DMS 273 (cell line): ENCODE data around the gene IPMK.
"Not testable (repeated sequence)": the region's sequence is repeated elsewhere in the genome, so short reads cannot be mapped to it uniquely, and the experiment has no call there.

Source experiments
- DNase-seq: peaks from one replicate; lab custom pipeline; 2025; ENCODE audit not compliant: unreplicated experiment; lab: John Stamatoyannopoulos, UW

Gene IPMK

DNA sequence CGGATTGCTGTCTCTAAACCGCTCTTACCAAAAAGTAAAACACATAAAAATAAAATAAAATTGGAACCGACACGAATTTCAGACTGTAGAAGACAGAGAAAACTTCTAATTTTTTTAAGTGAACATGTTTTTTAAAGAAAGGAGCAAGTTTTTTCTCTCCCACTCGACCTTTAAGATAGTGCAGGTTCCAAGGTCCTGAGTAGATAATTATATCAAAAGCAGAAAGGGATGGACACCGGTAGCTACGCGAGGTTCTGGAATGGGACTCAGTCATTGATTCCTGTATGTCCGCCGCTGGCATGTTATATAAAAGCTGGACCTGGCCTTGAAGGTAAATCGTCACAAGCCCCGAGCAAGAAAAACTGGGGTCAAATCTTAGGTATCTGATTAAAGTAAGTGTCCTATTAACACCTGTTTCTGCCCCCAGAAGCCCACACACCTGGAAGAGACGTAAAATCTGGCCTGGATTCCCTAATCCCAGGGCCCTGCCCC, 806 bp upstream of the IPMK start:
- no peak for DNase-seq

DNA sequence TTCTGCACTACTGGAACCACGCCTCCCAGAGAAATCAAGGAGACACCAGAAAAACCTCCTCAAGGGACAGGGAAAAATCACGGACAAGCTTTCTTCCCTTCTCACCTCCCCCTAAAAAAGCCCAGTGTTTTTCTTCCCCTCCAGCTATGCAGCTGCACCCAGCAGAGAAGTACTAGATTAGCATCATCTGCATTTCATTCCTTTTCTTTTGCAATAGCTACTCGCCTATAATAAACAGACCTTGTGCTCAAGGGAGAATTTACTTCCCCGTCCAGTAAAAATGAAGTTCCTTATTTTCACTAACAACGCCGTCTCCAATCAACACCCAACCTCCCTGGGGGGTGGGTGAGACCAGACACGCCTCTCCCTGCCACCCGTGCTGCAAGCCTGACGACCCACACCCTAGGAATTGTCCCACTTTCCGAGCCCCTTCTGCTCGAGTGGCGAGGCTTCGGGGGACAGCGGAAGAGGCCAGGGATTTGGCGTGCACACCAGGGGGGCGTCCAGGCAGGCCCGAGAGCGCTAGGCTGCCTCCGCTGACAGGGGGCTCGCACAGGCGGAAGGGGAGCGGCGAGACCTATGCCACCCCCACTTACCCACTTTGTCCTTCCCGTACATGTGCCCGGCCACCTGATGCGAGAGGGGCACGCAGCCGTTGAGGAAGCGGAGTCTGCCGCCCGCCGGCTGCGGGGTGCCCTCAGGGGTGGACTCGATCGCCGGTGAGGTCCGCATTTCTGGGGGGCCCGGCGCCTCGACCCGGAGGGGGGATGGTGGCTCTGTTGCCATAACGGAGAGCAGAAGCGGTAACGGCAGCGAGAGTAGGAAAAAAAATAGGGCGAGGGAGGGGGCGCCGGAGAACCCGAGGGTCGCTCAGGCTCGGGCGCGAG, 625 bp downstream of the IPMK start:
- peak; percentile 66 for DNase-seq

DNA sequence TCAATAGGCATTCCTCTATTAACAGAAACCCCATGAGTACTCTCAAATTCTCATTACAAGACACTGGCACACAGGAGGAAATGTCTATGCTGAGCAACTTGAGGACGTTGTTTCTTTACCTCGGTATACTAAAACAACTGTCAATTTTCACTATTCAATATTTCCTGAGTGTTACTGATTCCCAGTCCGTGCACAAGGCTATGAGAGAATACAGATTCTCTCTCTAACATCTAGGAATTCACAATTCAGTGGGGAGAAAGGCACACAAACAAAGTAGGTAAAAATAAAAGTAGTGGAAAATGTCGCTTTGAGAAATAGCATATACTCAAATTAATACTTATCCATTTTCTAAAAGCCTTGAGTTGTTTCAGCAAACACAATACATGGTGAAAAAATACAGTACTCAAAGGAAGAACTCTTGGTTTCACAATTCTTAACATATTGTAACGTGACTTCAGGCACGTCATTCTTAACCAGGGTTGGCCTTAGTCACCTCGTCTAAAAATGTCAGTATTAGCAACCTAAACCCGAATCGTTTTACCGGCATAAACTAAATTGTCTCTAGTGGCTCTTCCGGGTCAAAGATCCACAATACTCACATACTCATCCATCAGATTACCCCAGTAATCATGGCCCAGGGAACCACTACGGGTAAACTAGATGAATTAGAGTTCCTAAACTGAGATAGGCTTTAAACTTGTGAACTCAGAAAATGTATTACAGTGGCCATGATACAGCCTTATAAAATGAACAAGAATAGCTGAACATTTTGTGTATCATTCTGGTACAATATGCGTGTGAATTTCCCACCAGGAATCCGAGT, 1.5 kb downstream of the IPMK start:
- DNase-seq = peak; percentile 22

DNA sequence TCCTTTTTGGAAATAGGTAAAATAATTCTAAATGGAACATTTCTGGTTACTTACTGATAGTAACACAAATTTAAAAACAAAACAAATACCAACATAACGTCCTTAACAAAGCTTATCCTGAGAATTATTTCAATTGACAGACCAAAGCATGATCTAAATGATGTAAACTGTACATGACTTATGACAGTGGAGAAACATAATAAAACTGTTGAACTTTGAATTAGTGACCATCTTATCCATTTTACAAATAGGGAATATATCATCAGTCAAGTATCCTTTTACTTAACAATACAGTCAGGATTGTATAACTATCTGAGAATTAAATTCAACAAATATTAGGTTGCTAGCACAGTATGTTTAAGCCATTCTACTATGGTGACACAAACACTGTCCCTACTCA, 2.4 kb downstream of the IPMK start:
- no peak for DNase-seq

DNA sequence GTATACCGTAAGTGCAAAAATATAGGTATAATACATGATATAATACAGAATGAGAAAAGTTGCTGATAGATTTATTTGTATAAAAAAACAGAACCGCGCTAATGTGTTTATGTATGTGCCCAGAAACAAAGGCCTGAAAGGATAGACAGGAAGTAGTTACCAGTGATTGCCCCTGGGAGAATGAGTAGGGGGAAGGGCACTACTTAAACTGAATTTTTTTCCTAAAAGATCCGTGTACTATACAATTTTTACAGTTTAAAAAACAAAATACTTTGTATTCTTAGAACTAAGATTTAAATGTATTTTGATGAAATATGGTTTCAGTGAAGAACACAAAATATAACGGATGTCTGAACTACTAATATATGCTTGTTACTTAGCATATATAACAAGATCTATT, 2.9 kb downstream of the IPMK start:
- peak; percentile 0 for DNase-seq

DNA sequence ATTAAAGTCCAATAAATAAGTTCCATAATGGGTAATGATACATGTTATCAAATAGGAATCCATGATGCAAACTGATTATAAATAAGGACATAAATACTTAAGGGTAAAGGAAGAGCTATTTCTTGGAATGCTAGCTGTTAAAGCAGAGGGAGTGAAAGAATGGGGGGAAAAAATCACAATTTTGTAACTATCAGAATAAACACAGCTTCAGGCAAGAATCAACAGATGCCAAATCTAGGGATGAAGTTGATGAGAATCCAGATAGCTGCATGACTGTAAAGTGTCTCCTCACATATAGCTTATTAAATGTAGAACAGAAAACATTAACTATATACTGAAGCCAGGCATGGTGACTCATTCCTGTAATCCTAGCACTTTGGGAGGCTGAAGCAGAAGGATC, 4.9 kb downstream of the IPMK start:
- DNase-seq = no peak

DNA sequence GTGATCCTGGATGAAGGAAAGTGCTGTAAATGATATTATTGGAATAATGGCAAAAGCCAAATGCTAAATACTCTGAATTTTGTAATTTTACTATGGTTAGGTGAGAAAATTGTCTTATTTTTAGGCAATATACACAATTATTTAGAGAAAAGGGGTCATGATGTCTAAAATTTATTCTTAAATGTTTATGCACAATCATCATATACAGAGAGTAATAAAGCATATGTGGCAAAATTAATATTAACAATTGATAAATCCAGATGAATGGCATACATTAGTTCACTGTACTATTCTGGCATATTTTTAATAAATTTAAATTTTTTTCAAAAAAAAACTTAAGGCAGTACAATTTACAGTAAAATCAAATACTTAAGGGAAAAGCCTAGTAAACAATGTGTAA, 7.4 kb downstream of the IPMK start:
- no peak for DNase-seq

DNA sequence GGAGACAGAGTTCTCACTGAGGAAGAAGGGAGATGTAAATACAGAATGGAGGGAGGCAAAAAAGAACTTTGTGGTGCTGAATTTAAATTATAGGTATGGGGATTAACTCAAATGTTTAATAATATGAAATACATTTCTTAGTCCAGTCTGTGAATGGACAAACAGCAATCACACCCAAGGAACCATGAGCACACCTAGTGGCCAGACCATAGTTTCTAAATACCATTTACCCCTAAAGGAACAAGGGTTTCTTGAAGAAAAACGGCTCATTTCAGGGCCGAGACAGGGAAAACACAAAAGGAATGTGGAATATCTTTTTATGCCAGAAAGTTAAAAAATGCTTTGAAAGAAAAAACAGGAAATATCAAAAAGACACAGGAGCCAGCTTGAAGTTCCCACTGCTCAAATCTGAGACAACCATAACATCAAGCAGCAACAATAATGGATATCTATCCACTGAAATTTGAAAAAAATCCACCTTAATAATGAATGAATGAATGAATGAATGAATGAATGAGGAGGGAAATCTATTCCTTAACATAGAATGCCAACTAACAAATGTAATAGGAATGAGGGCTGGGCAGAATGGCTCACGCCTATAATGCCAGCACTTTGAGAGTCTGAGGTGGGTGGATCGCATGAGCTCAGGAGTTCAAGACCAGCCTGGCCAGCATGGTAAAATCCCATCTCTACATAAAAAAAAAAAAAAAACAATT, 8.6 kb downstream of the IPMK start:
- DNase-seq = no peak

DNA sequence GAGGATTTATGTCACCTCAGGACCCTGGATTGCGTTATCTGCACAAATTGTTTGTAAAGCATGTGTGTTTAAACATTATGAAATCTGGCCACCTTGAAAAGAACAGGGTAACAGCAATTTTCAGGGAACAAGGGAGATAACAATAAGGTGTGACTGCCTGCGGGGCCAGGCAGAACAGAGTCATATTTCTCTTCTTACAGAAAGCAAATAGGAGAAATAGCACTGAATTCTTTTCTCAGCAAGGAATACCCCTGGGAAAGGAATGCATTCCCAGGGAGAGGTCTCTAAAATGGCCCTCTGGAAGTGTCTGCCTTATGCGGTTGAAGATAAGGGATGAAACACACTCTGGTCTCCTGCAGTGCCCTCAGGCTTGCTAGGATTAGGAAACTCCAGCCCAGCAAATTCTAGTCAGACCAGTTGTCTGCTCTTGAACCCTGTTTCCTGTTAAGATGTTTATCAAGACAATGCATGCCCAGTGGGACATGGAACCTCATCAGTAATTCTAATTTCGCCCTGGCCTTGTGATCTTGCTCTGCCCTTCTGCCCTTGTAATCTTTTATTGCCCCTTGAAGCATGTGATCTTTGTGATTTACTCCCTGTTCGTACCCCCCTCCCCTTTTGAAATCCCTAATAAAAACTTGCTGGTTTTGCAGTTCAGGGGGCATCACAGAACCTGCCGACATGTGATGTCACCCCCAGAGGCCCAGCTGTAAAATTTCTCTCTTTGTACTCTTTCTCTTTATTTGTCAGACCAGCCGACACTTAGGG, 11.5 kb downstream of the IPMK start:
- not testable (repeated sequence) for DNase-seq

DNA sequence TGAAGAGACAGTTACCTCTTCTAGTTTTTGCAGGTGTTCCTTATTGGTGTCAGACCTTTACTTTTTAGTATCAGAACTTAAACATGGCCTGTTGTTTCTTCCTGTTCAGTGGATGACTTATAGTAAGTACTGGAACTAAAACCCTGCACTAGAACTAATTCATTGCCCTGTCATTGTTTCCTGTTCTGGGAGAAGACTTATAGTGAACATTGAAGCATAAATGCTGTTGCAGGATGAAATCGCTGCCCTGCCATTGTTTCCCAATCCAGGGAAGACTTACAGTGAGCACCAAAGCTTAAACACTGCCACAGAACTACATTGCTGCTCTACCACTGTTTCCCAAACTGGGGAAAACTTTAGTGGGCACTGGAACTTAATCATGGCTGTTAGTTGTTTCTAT, 13.1 kb downstream of the IPMK start:
- no peak for DNase-seq

DNA sequence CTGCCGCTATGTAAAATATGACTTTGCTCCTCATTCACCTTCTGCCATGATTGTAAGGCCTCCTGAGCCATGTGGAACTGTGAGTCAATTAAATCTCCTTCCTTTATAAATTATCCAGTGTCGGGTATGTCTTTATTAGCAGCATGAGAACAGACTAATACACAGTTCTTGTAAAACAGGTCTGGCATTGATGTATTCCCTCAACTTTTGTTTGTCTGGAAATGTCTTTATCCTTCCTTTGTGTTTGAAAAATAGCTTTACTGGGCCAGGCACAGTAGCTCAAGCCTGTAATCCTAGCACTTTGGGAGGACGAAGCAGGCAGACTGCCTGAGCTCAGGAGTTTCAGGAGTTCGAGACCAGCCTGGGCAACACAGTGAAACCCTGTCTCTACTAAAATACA, 14.5 kb downstream of the IPMK start:
- DNase-seq = no peak

DNA sequence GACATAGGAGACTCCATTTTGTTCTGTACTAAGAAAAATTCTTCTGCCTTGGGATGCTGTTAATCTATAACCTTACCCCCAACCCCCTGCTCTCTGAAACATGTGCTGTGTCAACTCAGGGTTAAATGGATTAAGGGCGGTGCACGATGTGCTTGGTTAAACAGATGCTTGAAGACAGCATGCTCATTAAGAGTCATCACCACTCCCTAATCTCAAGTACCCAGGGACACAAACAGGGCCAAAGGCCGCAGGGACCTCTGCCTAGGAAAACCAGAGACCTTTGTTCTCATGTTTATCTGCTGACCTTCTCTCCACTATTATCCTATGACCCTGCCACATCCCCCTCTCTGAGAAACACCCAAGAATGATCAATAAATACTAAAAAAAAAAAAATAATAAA, 23.0 kb downstream of the IPMK start:
- not testable (repeated sequence) for DNase-seq

DNA sequence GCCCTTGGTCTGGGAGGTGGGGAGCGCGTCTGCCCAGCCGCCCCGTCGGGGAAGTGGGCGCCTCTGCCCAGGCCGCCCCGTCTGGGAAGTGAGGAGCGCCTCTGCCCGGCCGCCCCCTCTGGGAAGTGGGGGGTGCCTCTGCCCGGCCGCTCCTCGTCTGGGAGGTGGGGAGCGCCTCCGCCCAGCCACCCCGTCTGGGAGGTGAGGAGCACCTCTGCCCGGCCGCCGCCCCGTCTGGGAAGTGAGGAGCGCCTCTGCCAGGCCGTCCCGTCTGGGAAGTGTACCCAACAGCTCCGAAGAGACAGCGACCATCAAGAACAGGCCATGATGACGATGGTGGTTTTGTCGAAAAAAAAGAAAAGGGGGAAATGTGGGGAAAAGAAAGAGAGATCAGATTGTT, 23.5 kb downstream of the IPMK start:
- DNase-seq = not testable (repeated sequence)

DNA sequence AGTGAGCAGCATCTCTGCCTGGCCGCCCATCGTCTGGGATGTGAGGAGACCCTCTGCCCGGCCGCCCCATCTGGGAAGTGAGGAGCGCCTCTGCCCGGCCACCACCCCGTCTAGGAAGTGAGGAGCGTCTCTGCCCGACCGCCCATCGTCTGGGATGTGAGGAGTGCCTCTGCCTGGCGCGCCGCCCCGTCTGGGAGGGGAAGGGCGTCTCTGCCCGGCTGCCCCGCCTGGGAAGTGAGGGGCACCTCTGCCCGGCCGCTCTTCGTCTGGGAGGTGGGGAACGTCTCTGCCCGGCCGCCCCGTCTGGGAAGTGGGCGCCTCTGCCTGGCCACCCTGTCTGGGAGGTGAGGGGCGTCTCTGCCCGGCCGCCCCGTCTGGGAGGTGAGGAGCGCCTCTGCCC, 23.9 kb downstream of the IPMK start:
- DNase-seq = not testable (repeated sequence)

DNA sequence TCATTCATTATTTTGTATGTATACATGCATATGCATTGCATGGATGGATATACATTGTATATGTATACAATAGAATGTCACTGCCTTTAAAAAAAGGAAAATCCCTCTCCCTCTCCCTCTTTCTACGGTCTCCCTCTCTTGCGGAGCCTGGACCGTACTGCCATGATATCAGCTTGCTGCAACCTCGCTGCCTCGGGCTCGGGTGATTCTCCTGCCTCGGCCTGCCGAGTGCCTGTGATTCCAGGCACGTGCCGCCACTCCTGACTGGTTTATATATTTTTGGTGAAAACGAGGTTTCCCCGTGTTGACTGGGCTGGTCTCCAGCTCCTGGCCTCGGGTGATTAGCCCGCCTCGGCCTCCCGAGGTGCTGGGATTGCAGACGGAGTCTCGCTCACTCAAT, 24.4 kb downstream of the IPMK start:
- no peak for DNase-seq

DNA sequence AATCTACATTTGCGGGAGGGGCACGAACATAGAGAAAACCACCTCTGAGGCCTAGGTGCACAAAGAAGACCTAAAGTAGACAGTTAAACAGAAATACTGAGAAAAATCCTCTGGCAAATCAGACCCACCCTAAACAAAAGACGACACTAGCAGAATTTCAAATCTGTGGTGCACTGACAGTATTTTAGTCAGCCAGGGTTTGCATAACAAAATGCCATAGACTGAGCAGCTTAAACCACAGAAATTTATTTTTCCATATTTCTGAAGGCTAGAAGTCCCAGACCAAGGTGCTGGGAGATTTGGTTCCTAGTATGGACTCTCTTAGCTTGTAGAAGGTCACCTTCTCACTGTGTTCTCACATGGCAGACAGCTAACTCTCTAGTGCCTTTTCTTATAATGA, 26.3 kb downstream of the IPMK start:
- no peak for DNase-seq

DNA sequence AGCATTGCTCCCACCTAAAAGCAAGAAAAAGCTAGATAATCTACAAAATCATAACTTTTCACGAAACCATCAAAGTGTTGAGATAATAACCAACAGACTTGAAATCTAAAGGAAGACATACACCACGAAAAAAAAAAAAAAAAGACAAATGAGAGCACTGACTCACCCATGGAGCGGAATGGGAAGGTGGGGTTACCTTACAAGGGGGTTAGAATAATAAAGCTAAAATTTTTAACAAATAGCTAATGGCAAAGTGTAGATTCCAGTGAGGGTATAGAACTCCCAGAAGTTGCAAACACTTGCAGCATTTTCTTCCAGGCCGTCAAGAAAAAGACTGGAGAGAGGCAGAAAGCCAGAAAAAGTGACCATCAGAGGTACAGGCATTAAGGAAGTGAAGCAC, 27.2 kb downstream of the IPMK start:
- no peak for DNase-seq

DNA sequence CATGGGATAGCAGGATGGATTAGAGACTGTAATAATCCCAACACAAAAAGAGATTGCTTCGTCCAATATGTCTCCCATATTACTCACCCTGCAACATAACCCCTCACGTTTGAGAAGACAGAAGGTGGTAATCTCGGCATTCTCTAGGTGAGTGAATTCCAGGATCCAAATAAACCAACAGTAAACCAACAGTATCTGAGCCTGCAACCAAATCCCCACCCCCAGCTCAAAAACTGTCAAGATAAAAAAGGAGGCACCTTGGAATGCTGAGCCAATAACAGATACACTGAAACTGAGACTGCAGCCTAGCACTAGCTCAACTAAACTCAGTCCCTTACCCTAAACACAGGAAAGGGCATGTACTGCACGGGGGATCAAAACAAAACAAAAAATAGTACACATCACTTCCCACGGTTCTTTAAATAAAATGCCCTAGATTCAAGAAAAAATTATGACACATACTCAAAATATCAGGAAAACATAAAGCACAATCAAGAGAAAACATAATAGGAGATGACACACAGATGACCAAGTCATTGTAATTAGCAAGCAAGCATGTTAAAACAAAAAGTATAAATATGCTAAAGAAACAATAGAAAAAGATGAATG, 28.0 kb downstream of the IPMK start:
- DNase-seq = no peak

DNA sequence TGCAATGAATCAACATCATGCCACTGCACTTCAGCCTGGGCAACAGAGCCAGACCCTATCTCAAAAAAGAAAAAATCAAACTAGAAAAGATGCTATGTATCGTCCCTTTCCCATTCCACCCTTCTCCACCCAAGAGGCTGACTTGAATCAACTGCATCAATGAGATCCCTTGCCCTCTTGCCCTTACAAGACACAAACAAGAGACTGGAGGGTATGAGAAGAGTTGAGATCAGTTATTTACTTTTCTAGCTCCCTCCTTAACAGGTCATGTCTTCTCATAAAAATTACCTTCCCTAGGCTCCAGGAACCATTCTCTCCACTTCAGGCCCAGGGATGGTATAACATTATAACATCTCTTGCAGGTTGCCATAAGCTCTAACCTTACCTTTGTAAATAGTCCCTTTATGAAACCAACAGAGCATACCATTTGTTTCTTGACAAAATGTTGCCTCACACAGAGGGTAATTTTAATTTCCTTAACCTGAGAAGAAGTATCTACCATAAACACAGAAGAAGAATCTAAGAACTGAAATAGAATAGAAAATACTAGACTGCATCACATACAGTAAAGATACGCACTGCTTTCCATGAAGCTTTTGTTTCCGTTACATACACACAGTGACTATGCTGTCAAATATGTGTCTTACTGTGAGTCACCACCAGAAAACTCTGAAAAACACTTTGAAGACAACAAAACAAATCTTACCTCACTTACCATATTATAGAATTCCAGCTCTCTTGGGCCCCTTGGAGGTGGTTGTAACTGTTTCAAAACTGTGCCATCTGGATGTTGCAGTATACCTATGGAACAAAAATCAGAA, 30.5 kb downstream of the IPMK start:
- DNase-seq = no peak
